Immature natural killer cell (primary cell): ENCODE results near the gene HDDC3. TPM values are rescaled to one million over a fixed set of nuclear protein-coding genes. Genes with fewer than 3 reads are reported as not detected.

Experiments used
- DNase-seq, 3 donors: peaks; one replicate each; pipeline ENCODE4 v3.0.0; 2022; ENCODE audit warnings: mixed read lengths in 1 of 3
- H3K27ac Mint-ChIP-seq, 6 donors: one replicate each; pipeline ENCODE4 v1.8.0; 2020; ENCODE audit warnings: mixed read lengths in 6 of 6, mild to moderate bottlenecking in 5 of 6, inconsistent platforms in 4 of 6, moderate library complexity in 3 of 6
- H3K27me3 Mint-ChIP-seq, 3 donors: one replicate each; pipeline ENCODE4 v1.8.0; 2020 to 2021; ENCODE audit warnings: low read depth in 3 of 3, mild to moderate bottlenecking in 3 of 3, mixed read lengths in 3 of 3, moderate library complexity in 3 of 3, inconsistent platforms in 1 of 3
- H3K36me3 Mint-ChIP-seq, 3 donors: one replicate each; pipeline ENCODE4 v1.8.0; 2020; ENCODE audit warnings: mixed read lengths in 3 of 3, inconsistent platforms in 2 of 3, mild to moderate bottlenecking in 2 of 3
- H3K4me1 Mint-ChIP-seq, 2 donors: one replicate each; pipeline ENCODE4 v1.8.0; 2020; ENCODE audit warnings: inconsistent platforms in 2 of 2, mild to moderate bottlenecking in 2 of 2, mixed read lengths in 2 of 2, moderate library complexity in 1 of 2
- H3K4me3 Mint-ChIP-seq, 5 donors: one replicate each; pipeline ENCODE4 v1.8.0; 2020; ENCODE audit warnings: mild to moderate bottlenecking in 5 of 5, mixed read lengths in 5 of 5, inconsistent platforms in 3 of 5, moderate library complexity in 3 of 5
- H3K9me3 Mint-ChIP-seq, 6 donors: one replicate each; pipeline ENCODE4 v1.8.0; 2020; ENCODE audit warnings: mild to moderate bottlenecking in 6 of 6, mixed read lengths in 6 of 6, inconsistent platforms in 4 of 6, moderate library complexity in 3 of 6
- polyA plus RNA-seq, 3 donors: library from polyadenylated mRNA; unstranded; fragments of 300-500 nt; fragmentation: Illumina TruSeq; gene quantifications; one replicate each; pipeline ENCODE4 v1.2.3, GENCODE V29; 2021

HDDC3 gene
- polyA plus RNA-seq, 3 donors from 2014 or later = 25.5 to 33.1 (median 32.1) TPM

DNA sequence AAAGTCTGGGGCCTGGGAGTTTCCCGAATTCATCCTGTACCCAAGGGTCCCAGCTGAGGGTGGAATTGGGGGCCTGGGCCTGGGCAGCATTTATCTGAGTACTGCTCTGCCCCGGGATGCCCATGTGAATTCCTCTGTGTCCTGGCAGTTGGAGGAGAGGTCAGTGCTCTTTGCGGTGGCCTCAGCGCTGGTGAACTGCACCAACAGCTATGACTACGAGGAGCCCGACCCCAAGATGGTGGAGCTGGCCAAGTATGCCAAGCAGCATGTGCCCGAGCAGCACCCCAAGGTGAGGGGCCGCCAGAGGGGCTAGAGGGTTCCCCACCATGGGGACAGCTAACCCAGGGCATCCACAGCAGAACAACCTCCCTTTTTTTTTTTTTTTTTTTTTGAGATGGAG lies 16.2 kb upstream of the HDDC3 start:
- DNase-seq = no peak
- H3K27me3 Mint-ChIP-seq = peaks cover 0 to 4% (median 1%) of the 10 kb centered on the region in 3 donors
- no peaks in the 10 kb centered on the region for H3K9me3 Mint-ChIP-seq
- peaks cover 0 to 17% (median 14%) of the 10 kb centered on the region in 3 donors for H3K36me3 Mint-ChIP-seq
- no peak overlapping the region for H3K27ac Mint-ChIP-seq
- H3K4me1 Mint-ChIP-seq = no peaks in the 10 kb centered on the region
- H3K4me3 Mint-ChIP-seq = no peak overlapping the region

DNA sequence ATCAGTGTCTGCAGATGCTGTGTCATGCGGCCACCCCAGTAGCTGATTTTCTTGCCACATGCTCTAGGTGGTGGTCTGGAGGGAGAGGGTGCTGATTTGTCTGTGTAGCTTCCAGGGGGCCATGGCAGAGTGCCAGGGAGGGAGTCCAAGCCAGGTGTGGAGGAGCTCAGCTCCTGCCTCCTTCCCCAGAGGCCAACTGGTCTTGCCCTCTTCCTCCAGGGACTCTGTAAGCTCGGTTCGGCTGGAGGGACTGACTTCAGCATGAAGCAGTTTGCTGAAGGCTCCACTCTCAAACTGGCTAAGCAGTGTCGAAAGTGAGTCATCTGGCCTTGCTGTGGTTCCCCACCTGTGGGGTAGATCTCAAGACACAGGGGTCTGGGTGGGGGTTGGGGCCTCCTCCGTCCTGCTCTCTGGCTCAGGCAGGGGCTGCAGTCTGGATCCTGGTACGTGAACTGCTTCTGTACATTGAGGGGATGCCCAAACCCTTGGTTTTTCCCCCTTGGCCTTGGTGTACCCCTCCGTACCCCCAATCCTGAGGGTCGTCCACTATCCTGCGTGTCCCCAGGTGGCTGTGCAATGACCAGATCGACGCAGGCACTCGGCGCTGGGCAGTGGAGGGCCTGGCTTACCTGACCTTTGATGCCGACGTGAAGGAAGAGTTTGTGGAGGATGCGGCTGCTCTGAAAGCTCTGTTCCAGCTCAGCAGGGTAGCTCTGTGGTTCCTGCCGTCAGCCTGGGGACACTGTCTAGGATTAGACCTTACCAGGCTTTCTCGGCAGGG lies 15.4 kb upstream of the HDDC3 start:
- H3K27ac Mint-ChIP-seq = no peak overlapping the region
- no peaks in the 10 kb centered on the region for H3K4me1 Mint-ChIP-seq
- H3K36me3 Mint-ChIP-seq = peaks cover 5 to 21% (median 21%) of the 10 kb centered on the region in 3 donors
- H3K27me3 Mint-ChIP-seq = peaks cover 0 to 4% (median 0%) of the 10 kb centered on the region in 3 donors
- H3K4me3 Mint-ChIP-seq = no peak overlapping the region
- DNase-seq = no peak
- H3K9me3 Mint-ChIP-seq = no peaks in the 10 kb centered on the region

DNA sequence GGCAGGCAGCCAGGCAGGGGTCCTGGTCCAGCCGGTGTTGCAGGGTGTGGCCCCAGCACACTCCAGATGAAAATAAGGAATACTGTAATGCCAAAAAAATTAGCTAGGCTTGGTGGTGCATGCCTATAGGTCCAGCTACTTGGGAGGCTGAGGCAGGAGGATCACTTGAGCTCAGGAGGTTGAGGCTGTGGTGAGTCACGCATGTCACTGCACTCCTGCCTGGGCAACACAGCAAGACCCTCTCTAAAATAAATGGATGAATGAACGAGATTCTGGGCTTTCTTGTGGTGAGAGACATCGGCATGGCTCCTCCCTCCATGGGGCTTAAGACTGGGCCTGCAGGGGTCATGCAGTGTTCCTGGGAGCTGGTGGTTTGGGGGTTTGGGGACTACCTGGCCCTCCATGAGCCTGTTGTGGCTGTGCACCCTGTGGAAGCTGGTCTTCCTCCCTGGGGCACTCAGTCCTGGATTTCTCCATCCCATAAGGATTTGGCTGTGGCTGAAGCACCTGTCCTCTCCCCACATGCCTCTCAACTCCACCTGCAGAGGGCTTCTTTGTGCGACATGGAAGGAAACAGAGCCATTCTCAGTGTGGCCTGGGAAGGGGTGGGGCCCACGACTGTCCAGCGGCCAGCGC lies 14.7 kb upstream of the HDDC3 start:
- DNase-seq = no peak
- peaks cover 0 to 4% (median 0%) of the 10 kb centered on the region in 3 donors for H3K27me3 Mint-ChIP-seq
- no peaks in the 10 kb centered on the region for H3K4me1 Mint-ChIP-seq
- peaks cover 5 to 24% (median 20%) of the 10 kb centered on the region in 3 donors for H3K36me3 Mint-ChIP-seq
- no peak overlapping the region for H3K27ac Mint-ChIP-seq
- H3K9me3 Mint-ChIP-seq = no peaks in the 10 kb centered on the region
- H3K4me3 Mint-ChIP-seq = no peak overlapping the region

DNA sequence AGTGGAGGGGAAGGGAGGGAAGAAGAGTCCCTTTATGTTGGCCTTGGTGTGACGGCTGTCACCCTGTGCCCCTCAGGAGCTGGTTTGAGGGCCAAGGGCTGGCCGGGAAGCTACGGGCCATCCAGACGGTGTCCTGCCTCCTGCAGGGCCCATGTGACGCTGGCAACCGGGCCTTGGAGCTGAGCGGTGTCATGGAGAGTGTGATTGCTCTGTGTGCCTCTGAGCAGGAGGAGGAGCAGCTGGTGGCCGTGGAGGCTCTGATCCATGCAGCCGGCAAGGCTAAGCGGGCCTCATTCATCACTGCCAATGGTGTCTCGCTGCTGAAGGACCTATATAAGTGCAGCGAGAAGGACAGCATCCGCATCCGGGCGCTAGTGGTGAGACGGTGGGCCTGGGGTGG lies 14.2 kb upstream of the HDDC3 start:
- Mint-ChIP-seq H3K4me1 (no peaks in the 10 kb centered on the region), H3K36me3 (peaks cover 5 to 22% (median 17%) of the 10 kb centered on the region in 3 donors), H3K9me3 (no peaks in the 10 kb centered on the region), H3K27ac (no peak overlapping the region), H3K4me3 (no peak overlapping the region), H3K27me3 (peaks cover 0 to 3% (median 0%) of the 10 kb centered on the region in 3 donors)
- DNase-seq = no peak

DNA sequence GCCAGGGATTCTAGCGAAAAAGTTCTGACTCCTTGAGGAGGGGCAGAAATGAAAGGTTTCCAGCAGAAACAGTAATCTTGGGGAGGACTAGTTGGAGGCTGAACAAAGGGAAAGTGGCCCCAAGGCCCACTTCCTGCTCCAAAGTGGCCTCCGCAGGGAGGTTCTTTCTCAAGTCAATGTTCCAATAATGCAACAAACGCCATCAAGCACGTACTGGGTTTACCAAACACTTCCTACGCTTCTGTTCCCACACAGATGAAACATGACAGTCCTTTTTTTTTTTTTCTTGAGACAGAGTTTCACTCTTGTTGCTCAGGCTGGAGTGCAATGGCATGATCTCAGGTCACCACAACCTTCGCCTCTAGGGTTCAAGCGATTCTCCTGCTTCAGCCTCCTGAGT lies 12.7 kb upstream of the HDDC3 start:
- no peaks in the 10 kb centered on the region for H3K4me1 Mint-ChIP-seq
- H3K4me3 Mint-ChIP-seq = no peak overlapping the region
- H3K9me3 Mint-ChIP-seq = no peaks in the 10 kb centered on the region
- DNase-seq = no peak
- H3K36me3 Mint-ChIP-seq = peaks cover 10 to 33% (median 17%) of the 10 kb centered on the region in 3 donors
- H3K27me3 Mint-ChIP-seq = no peaks in the 10 kb centered on the region
- H3K27ac Mint-ChIP-seq = no peak overlapping the region

DNA sequence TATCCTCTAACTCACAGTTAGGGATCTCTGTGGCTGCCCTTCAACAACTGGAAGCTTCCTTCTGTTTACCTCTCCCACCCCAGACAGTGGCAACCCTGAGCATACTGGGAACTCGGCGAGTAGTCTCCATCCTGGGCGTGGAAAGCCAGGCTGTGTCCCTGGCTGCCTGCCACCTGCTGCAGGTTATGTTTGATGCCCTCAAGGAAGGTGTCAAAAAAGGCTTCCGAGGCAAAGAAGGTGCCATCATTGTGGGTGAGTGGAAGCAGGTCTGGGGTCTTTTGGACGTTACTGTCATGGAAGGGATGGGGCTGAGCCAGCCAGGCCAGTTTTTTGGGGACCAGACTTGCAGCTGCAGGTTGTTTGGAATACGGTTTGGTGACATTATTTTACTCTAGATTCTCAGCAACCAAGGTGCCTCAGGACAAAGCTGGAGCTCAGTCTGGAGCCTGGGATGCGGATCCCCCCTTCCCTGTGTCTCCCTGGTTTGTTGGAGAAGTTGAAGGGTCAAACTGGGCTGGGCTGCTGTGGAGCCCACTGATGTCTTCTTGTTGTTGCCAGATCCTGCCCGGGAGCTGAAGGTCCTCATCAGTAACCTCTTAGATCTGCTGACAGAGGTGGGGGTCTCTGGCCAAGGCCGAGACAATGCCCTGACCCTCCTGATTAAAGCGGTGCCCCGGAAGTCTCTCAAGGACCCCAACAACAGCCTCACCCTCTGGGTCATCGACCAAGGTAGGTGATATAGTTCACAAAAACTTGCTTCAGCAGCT lies 10.2 kb upstream of the HDDC3 start:
- H3K4me1 Mint-ChIP-seq = no peaks in the 10 kb centered on the region
- no peak overlapping the region for H3K27ac Mint-ChIP-seq
- H3K36me3 Mint-ChIP-seq = peaks cover 10 to 43% (median 12%) of the 10 kb centered on the region in 3 donors
- no peaks in the 10 kb centered on the region for H3K27me3 Mint-ChIP-seq
- no peaks in the 10 kb centered on the region for H3K9me3 Mint-ChIP-seq
- DNase-seq = no peak
- H3K4me3 Mint-ChIP-seq = no peak overlapping the region

DNA sequence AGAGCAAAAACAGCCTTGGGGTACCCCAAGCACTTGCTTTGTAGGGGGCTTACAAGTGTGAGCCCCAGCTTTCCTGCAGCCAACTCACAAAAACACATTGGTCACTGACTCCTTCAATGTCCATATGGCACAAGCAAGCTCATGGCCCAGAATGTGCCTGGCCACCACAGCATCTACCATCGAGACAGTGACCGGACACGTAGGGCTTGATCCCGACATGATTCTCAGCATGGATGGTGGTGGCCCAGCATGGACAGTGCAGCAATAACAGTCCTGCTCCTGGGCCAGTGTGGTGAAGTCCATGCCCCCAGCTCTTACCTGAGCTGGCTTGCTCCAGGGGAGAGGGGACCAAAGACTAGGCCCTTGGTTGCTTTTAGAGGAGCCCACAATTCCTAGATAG lies 8.7 kb upstream of the HDDC3 start:
- Mint-ChIP-seq H3K36me3 (peaks cover 12 to 40% (median 13%) of the 10 kb centered on the region in 3 donors), H3K9me3 (no peaks in the 10 kb centered on the region), H3K4me3 (no peak overlapping the region), H3K4me1 (peaks cover 9 to 10% of the 10 kb centered on the region in 2 donors), H3K27ac (peak overlapping the region in 1 of 6 donors; percentile 12), H3K27me3 (no peaks in the 10 kb centered on the region)
- DNase-seq = no peak

DNA sequence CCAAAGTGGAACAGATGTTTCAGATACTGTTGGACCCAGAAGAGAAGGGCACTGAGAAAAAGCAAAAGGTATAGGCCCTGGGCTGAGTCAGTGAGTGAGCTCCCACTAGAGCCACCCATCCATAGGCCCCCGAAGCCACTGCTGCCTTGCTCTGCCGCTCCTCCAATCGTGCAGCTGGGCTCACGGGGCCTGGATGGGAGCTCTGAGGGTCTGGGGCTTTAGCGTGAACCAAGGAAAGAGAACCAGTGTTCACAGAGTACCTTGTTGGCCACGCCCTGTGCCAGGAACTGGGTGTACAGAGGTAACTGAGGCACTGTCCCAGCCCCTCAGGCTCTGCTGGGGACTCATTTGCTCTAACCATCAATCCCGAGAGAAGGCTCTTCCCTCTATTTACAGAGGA lies 7.4 kb upstream of the HDDC3 start:
- Mint-ChIP-seq H3K36me3 (peaks cover 11 to 36% (median 12%) of the 10 kb centered on the region in 3 donors), H3K9me3 (no peaks in the 10 kb centered on the region), H3K4me1 (peaks cover 15 to 17% of the 10 kb centered on the region in 2 donors), H3K4me3 (no peak overlapping the region), H3K27ac (no peak overlapping the region), H3K27me3 (no peaks in the 10 kb centered on the region)
- no peak for DNase-seq

DNA sequence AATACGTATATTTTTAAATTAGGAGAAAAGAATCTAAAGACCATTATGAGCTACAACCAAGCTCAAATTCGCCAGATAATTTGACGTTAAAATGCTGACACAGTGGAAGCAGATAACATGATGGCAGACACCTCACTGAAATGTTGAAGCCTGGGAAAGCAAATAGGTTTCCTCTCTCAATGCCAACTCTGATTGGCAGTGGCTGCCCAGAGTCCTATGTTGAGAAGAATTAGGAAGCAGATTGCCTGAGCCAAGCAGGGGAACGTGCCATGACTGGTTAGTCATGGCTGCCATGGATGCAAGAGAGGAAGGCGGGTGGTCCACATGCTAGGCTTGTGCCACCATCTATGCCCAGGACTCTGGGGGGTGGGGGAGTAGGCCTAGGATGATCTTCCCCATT lies 5.9 kb upstream of the HDDC3 start:
- Mint-ChIP-seq H3K4me3 (no peak overlapping the region), H3K27me3 (peaks cover 0 to 2% (median 2%) of the 10 kb centered on the region in 3 donors), H3K27ac (no peak overlapping the region), H3K4me1 (peaks cover 22 to 26% of the 10 kb centered on the region in 2 donors), H3K36me3 (peaks cover 8 to 30% (median 12%) of the 10 kb centered on the region in 3 donors), H3K9me3 (no peaks in the 10 kb centered on the region)
- DNase-seq = no peak

DNA sequence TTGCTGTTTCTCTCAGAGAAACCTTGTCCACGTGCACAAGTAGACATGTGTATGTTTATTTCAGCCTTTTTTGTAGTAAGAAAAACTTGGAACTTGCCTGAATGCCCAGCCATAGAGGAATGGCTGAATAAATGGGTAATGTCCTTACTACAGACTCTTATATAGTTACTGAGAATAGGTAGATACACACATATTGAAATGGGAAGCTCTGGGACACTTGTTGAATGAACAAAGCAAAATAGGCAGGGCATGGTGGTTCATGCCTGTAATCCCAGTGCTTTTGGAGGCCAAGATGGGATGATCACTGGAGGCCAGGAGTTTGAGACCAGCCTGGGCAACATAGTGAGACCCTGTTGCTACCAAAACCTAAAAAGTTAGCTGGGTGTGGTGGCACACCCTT lies 4.5 kb upstream of the HDDC3 start:
- Mint-ChIP-seq H3K9me3 (no peaks in the 10 kb centered on the region), H3K36me3 (peaks cover 3 to 20% (median 7%) of the 10 kb centered on the region in 3 donors), H3K27me3 (peaks cover 0 to 8% (median 4%) of the 10 kb centered on the region in 3 donors), H3K27ac (peak overlapping the region in 2 of 6 donors; percentile 49 to 81), H3K4me1 (peaks cover 27 to 34% of the 10 kb centered on the region in 2 donors), H3K4me3 (peak overlapping the region; percentile 85 to 98 (median 85))
- DNase-seq = no peak

DNA sequence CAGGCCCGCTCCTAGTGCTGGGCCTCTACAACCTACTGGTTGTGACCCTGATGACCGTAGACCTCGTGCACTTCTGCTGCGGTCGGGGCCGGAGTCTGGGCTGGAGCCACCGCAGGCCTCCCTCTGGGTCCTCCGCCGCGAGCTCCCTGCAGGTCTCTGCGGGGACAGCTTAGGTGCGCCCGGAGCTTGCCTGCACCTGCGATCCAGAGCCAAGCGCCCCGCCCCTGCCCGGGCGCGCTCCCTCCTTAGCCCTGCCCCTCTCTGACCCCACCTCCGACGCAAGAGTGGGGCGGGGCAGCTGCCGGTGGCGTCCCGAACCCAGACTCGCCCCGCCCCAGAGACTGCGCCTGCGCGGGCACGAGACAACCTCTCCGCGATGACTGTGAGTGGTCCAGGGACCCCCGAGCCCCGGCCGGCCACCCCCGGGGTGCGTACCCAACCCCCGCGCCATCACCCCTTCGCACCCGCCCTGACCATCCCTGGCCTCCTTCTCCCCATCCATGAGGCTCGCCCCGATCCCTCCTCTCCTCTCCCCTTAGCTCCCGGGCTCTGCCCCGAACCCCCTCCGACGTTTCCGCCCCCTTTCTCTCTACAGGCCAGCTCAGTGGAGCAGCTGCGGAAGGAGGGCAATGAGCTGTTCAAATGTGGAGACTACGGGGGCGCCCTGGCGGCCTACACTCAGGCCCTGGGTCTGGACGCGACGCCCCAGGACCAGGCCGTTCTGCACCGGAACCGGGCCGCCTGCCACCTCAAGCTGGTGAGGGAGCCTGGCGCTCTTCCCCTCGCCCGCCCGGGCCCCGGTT lies 2.8 kb upstream of the HDDC3 start, which contains the start of gene UNC45A:
UNC45A (plus strand) TSS at position 337 of the 803 bp plus-strand sequence; CDS start at position 377, 40 bp downstream.
- Mint-ChIP-seq H3K27ac (peak within 1 kb of the TSS; percentile 89 to 93 (median 93)), H3K4me3 (peak within 1 kb of the TSS; percentile 85 to 98 (median 85)), H3K9me3 (no peaks in the 10 kb centered on the region), H3K27me3 (peaks cover 0 to 12% (median 8%) of the 10 kb centered on the region in 3 donors), H3K36me3 (peaks cover 3 to 10% (median 3%) of the 10 kb centered on the region in 3 donors), H3K4me1 (peaks cover 43 to 49% of the 10 kb centered on the region in 2 donors)
- DNase-seq = peak; percentile 88 to 91 (median 91)

DNA sequence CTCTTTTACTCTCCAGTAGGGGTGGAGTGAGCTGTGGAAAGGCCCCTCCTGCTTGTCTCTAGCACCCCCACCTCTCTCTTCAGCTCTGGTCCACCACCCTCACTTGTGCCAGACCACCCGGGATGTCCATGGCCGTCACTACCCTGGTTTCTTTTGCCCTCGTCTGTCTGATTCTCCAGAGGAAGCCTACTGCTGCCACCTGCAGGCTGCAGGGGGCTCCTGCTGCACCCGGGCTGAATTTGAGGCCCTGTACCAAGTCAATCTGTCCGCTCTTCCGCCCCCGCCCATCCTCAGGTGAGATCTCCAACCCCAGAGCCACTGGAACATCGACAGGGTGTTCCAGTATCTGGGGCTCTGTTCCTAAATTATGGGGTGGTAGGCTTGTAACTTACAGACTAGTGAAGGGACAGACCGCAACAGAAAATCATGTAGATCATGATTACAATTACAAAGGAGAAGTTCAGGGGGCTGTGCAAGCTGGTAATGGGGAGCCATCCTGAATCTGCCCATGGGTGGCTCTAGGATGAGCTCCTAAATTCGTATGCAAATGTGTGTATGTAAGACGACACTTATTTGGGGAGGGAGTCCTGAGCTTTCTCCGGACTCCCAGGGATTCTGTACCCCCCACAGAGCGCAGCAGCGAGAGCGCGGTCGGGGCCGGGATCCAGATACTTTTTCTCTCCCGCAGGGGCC lies 2.1 kb upstream of the HDDC3 start:
- H3K4me3 Mint-ChIP-seq = peak overlapping the region; percentile 85 to 98 (median 85)

More for the DNA sequence above, 2.1 kb upstream of the HDDC3 start:
- Mint-ChIP-seq H3K36me3 (peaks cover 3% of the 10 kb centered on the region in 3 donors), H3K4me1 (peaks cover 49 to 55% of the 10 kb centered on the region in 2 donors), H3K27me3 (peaks cover 0 to 13% (median 11%) of the 10 kb centered on the region in 3 donors), H3K27ac (peak overlapping the region; percentile 89 to 93 (median 93)), H3K9me3 (no peaks in the 10 kb centered on the region)
- peak; percentile 76 to 80 (median 80) for DNase-seq
